ENCODE data around the gene BTG4. TPM values are rescaled to one million over a fixed set of nuclear protein-coding genes. Genes with fewer than 3 reads are reported as not detected.

BTG4 gene
- total RNA-seq, 6 donors from 2014 or later: 0.24 to 4.1 (median 1.1) TPM; not detected in 3

DNA sequence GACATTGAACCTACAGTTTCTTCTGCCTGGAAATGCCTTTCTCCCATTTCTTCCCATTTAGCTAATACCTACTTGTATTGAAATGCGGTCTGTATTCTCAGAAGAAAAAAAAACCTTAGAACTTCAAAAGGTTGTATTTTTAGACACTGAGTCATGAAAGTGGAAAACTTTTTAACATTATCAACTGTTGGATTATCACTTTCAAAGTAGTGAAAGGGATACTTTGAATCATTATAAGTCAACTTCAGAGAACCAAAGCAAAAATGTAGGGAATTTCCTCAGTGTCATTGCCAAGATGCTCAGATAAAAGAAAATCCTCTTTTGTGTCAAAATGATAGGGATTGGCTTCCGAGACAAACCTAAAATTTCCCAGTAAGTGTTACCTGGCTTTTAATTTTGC lies 8.9 kb upstream of the BTG4 start:
- H3K4me3 ChIP-seq: no peak overlapping the region
- DNase-seq: no peak
- H3K27ac ChIP-seq: no peak overlapping the region
- no peaks in the 10 kb centered on the region for H3K36me3 ChIP-seq
- no peaks in the 10 kb centered on the region for H3K27me3 ChIP-seq
- WGBS, 2 donors: 78 to 81% methylated on average over 2 of the region's 2 CpGs
- no peaks in the 10 kb centered on the region for H3K9me3 ChIP-seq
- no peaks in the 10 kb centered on the region for H3K4me1 ChIP-seq
- ATAC-seq (ENCODE audit: low FRiP score in 2 of 2): no peak
- TF ChIP-seq POLR2AphosphoS5 (IDR thresholded peaks at IDR 0.05) (no peak), EP300 (IDR thresholded peaks at IDR 0.05) (no peak), POLR2A (IDR thresholded peaks at IDR 0.05) (no peak)
- TF ChIP-seq, protein P1, sequence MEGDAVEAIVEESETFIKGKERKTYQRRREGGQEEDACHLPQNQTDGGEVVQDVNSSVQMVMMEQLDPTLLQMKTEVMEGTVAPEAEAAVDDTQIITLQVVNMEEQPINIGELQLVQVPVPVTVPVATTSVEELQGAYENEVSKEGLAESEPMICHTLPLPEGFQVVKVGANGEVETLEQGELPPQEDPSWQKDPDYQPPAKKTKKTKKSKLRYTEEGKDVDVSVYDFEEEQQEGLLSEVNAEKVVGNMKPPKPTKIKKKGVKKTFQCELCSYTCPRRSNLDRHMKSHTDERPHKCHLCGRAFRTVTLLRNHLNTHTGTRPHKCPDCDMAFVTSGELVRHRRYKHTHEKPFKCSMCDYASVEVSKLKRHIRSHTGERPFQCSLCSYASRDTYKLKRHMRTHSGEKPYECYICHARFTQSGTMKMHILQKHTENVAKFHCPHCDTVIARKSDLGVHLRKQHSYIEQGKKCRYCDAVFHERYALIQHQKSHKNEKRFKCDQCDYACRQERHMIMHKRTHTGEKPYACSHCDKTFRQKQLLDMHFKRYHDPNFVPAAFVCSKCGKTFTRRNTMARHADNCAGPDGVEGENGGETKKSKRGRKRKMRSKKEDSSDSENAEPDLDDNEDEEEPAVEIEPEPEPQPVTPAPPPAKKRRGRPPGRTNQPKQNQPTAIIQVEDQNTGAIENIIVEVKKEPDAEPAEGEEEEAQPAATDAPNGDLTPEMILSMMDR (IDR thresholded peaks at IDR 0.05): no peak

DNA sequence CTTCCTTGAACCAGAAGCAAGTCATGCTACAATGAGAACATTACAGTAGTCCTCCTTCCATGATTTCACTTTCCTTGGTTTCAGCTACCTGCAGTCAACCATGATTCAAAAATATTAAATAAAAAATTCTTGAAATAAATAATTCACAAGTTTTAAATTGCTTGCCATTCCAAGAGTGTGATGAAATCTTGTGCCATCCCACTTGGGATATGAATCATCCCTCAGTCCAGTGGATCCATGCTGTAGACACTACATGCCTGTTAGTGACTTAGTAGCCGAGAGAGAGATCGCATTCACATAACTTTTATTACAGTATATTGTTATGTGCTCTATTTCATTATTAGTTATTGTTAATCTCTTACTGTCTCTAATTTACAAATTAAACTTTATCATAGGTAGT lies 8.4 kb upstream of the BTG4 start:
- H3K4me3 ChIP-seq: no peak overlapping the region
- ATAC-seq (ENCODE audit: low FRiP score in 2 of 2): no peak
- H3K9me3 ChIP-seq: no peaks in the 10 kb centered on the region
- no peaks in the 10 kb centered on the region for H3K4me1 ChIP-seq
- H3K27me3 ChIP-seq: no peaks in the 10 kb centered on the region
- no peak overlapping the region for H3K27ac ChIP-seq
- TF ChIP-seq POLR2A (IDR thresholded peaks at IDR 0.05) (no peak), POLR2AphosphoS5 (IDR thresholded peaks at IDR 0.05) (no peak), EP300 (IDR thresholded peaks at IDR 0.05) (no peak)
- TF ChIP-seq, protein P1 (IDR thresholded peaks at IDR 0.05): no peak
- no peaks in the 10 kb centered on the region for H3K36me3 ChIP-seq
- DNase-seq: no peak
- 93 to 99% methylated on average over 2 of the region's 2 CpGs for WGBS, 2 donors

DNA sequence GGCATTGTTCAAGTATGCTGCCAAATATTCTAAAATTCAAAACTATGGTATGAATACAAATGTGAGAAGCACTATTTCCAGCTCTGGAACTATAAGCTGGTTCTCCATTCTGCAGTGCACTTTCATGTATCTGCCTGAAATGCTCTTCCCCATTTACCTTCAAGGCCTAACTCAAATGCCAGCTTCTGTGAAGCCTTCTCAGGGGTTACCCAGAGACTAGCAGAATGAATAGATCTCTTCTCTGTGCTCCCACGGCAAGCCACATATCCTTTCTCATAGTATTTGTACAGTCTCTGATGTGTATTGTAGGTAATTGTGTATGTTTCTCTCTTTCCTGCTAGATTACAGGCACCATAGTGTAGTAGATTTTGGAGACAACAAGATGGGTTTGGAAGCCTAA lies 6.5 kb upstream of the BTG4 start:
- TF ChIP-seq EP300 (IDR thresholded peaks at IDR 0.05) (no peak), POLR2A (IDR thresholded peaks at IDR 0.05) (no peak), POLR2AphosphoS5 (IDR thresholded peaks at IDR 0.05) (no peak)
- TF ChIP-seq, protein P1 (IDR thresholded peaks at IDR 0.05): no peak
- 43% methylated on average over 1 of the region's 1 CpG for WGBS, 2 donors
- ATAC-seq (ENCODE audit: low FRiP score in 2 of 2) (no peak), DNase-seq (no peak)
- H3K4me3 ChIP-seq: no peak overlapping the region
- no peaks in the 10 kb centered on the region for H3K36me3 ChIP-seq
- no peak overlapping the region for H3K27ac ChIP-seq
- no peaks in the 10 kb centered on the region for H3K9me3 ChIP-seq
- peaks cover 0 to 8% (median 1%) of the 10 kb centered on the region in 4 donors for H3K27me3 ChIP-seq
- peaks cover 0 to 8% (median 6%) of the 10 kb centered on the region in 4 donors for H3K4me1 ChIP-seq

DNA sequence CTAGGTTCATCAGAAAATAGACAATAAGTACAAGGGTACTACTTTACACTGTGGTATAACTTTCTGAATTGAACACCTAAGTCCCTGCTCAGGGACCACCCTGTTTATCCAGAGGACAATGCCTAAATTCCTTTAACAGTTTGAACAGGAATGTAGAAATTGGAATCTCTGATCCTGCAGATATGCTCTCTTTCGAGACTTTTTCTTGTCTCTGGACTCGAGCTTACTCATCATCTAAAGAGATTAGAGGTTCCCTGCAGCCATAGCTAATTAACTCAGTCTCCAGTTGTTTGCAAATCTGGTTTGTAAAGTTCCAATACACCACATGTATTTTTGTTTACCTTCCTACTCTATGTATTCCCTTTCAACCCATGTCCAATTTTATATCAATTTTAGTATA lies 3.4 kb upstream of the BTG4 start:
- WGBS, 2 donors: 93% methylated on average over 2 of the region's 2 CpGs
- TF ChIP-seq POLR2AphosphoS5 (IDR thresholded peaks at IDR 0.05) (no peak), EP300 (IDR thresholded peaks at IDR 0.05) (no peak), POLR2A (IDR thresholded peaks at IDR 0.05) (no peak)
- TF ChIP-seq, protein P1 (IDR thresholded peaks at IDR 0.05): no peak

More for the DNA sequence above, 3.4 kb upstream of the BTG4 start:
- DNase-seq (no peak), ATAC-seq (ENCODE audit: low FRiP score in 2 of 2) (no peak)
- no peak overlapping the region for H3K4me3 ChIP-seq
- H3K36me3 ChIP-seq: no peaks in the 10 kb centered on the region
- peaks cover 11 to 21% (median 17%) of the 10 kb centered on the region in 4 donors for H3K4me1 ChIP-seq
- no peak overlapping the region for H3K27ac ChIP-seq
- peaks cover 0 to 22% (median 11%) of the 10 kb centered on the region in 4 donors for H3K27me3 ChIP-seq
- no peaks in the 10 kb centered on the region for H3K9me3 ChIP-seq

Measured in upper lobe of left lung (tissue), 6 donors.